GM11168 (cell line): ENCODE measurements around the gene AFF2.

Experiments
- in situ Hi-C: fragments of 300-500 bp; cut with MboI; formaldehyde crosslinking; loops from one replicate; pipeline ENCODE4 v1.12.0; 2022; ENCODE audit warnings: low sequenced_read_pairs; ENCODE audit not compliant: unreplicated experiment

Gene AFF2

GRCh38 chrX:148976571-148977400 lies 476.4 kb downstream of the AFF2 start:
- in situ Hi-C loops, result no loop called here

GRCh38 chrX:148979786-148980185 lies 479.4 kb downstream of the AFF2 start:
- in situ Hi-C loops, result no loop called here

- in situ Hi-C loops, result no loop called here
Observed at GRCh38 chrX:148984238-148984637, 483.8 kb downstream of the AFF2 start.

GRCh38 chrX:148991502-148991901 lies 491.1 kb downstream of the AFF2 start:
- in situ Hi-C loops, result no loop called here

GRCh38 chrX:148995661-148996060 lies 495.2 kb downstream of the AFF2 start:
- in situ Hi-C loops, result no loop called here

- in situ Hi-C loops, result no loop called here
Observed at GRCh38 chrX:149002320-149002719, 501.9 kb downstream of the AFF2 start.

GRCh38 chrX:149003863-149004660 lies 503.6 kb downstream of the AFF2 start:
- in situ Hi-C loops, result no loop called here

- in situ Hi-C loops, result no loop called here
Observed at GRCh38 chrX:149004936-149005335, 504.5 kb downstream of the AFF2 start.

- in situ Hi-C loops, result no loop called here
Observed at GRCh38 chrX:149006235-149006634, 505.8 kb downstream of the AFF2 start.

- in situ Hi-C loops, result no loop called here
Observed at GRCh38 chrX:149007423-149007822, 507.0 kb downstream of the AFF2 start.

- in situ Hi-C loops, result no loop called here
Observed at GRCh38 chrX:149010013-149010852, 509.8 kb downstream of the AFF2 start.

- in situ Hi-C loops, result no loop called here
Observed at GRCh38 chrX:149010853-149011224, 510.4 kb downstream of the AFF2 start.

- in situ Hi-C loops, result no loop called here
Observed at GRCh38 chrX:149013081-149013480, 512.7 kb downstream of the AFF2 start.

GRCh38 chrX:149021159-149021558 lies 520.7 kb downstream of the AFF2 start:
- in situ Hi-C loops, result no loop called here

GRCh38 chrX:149022485-149022884 lies 522.1 kb downstream of the AFF2 start:
- in situ Hi-C loops, result no loop called here

GRCh38 chrX:149032449-149032848 lies 532.0 kb downstream of the AFF2 start:
- in situ Hi-C loops, result no loop called here

- in situ Hi-C loops, result no loop called here
Observed at GRCh38 chrX:149036086-149036485, 535.7 kb downstream of the AFF2 start.

GRCh38 chrX:149037281-149037870 lies 537.0 kb downstream of the AFF2 start:
- in situ Hi-C loops, result no loop called here

- in situ Hi-C loops, result no loop called here
Observed at GRCh38 chrX:149039057-149039456, 538.6 kb downstream of the AFF2 start.

GRCh38 chrX:149040873-149041535 lies 540.6 kb downstream of the AFF2 start:
- in situ Hi-C loops, result no loop called here
